Nephron progenitor cell (in vitro differentiated cells): Measurements from ENCODE around the gene ZSCAN26.

Source experiments
- DNase-seq: peaks from one replicate; pipeline ENCODE4 v3.0.0; 2021
- H3K27ac Mint-ChIP-seq: 2 replicates; pipeline ENCODE4 v1.8.0; 2021; ENCODE audit warnings: mild to moderate bottlenecking, moderate library complexity, mixed read lengths
- H3K27me3 Mint-ChIP-seq: 2 replicates; pipeline ENCODE4 v1.8.0; 2021; ENCODE audit warnings: mild to moderate bottlenecking, low read depth, mixed read lengths; ENCODE audit not compliant: poor library complexity
- H3K36me3 Mint-ChIP-seq: 2 replicates; pipeline ENCODE4 v1.8.0; 2021; ENCODE audit warnings: low read depth, mixed read lengths
- H3K4me1 Mint-ChIP-seq: 2 replicates; pipeline ENCODE4 v1.8.0; 2021; ENCODE audit warnings: mixed read lengths
- H3K4me3 Mint-ChIP-seq: 2 replicates; pipeline ENCODE4 v1.8.0; 2021; ENCODE audit warnings: mild to moderate bottlenecking, moderate library complexity, mixed read lengths
- H3K9me3 Mint-ChIP-seq: 2 replicates; pipeline ENCODE4 v1.8.0; 2021; ENCODE audit warnings: mild to moderate bottlenecking, moderate library complexity, mixed read lengths
- CTCF ChIP-seq: fragments of 200-600 bp; sonication (generic); IDR thresholded peaks from 2 replicates; pipeline ENCODE4 v1.5.0; 2021; ENCODE audit warnings: antibody characterized with exemption

ZSCAN26 gene

DNA sequence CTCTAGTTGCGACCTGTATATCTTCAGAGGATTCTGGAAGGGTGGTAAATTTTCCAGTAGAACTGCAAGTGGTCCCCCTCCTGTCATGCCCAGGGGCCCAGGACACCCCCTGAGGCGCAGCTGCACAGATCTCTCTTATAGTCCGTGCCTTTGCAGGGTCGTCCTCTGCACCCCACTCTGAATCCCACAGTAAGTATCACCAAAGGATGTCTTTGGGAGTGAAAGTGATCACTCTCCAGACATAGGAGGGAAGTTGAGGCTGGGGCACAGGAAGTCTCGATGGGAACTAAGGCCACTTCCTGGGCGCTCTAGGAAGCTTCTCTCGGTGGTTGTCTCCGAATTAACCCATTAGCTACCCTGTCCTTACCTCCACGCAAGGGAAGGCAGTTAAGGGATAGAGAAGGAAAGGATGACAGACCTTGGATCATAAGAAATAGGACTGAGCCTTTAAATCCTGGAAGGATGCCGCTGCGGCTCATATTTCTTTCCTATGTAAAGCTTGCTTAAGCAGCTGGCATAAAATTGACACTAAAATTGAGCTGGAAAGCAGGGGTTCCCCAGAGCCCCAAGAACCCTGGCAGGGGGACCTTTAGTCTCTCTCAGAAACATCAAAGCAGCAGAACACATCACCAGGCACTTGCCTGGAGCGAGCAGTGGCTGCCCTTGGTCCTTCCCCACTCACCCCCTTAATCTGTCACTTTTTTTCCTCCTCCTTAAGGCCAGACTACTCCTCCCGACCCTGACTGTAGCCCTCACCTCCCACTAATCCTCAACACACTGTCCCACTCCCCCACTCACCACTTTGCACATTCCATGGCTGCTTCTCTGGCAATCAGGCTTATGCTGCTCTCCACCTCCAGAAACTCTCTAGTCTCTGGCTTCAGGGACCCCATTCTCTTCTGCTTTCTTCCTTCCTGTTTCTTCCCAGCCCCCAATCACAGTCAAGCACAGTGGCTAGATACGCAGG, 14.7 kb upstream of the ZSCAN26 start, which contains the start of gene ZKSCAN4:
ZKSCAN4 (minus strand) TSS at position 261 of the 967 bp plus-strand sequence. CDS start 289 bp downstream, outside the sequence.
- Mint-ChIP-seq H3K4me3 (peak within 1 kb of the TSS; percentile 99), H3K27ac (peak within 1 kb of the TSS; percentile 85), H3K9me3 (no peaks in the 10 kb centered on the region), H3K27me3 (no peaks in the 10 kb centered on the region), H3K36me3 (peaks cover 11% of the 10 kb centered on the region), H3K4me1 (peaks cover 24% of the 10 kb centered on the region)
- no peak for TF ChIP-seq CTCF
- DNase-seq, result peak; percentile 73

GRCh38 chr6:28254121-28254519, 12.8 kb upstream of the ZSCAN26 start:
- no peak overlapping the region for H3K4me3 Mint-ChIP-seq

GRCh38 chr6:28257042-28257441, 9.9 kb upstream of the ZSCAN26 start:
- Mint-ChIP-seq H3K36me3 (no peaks in the 10 kb centered on the region), H3K4me1 (peaks cover 8% of the 10 kb centered on the region), H3K9me3 (no peaks in the 10 kb centered on the region), H3K4me3 (no peak overlapping the region), H3K27ac (no peak overlapping the region), H3K27me3 (peaks cover 21% of the 10 kb centered on the region)
- no peak for TF ChIP-seq CTCF
- no peak for DNase-seq

More at GRCh38 chr6:28254121-28254519, 12.8 kb upstream of the ZSCAN26 start:
- no peak for TF ChIP-seq CTCF
- no peak overlapping the region for H3K27ac Mint-ChIP-seq
- no peak for DNase-seq
- H3K4me1 Mint-ChIP-seq, result peaks cover 24% of the 10 kb centered on the region
- peaks cover 4% of the 10 kb centered on the region for H3K27me3 Mint-ChIP-seq
- no peaks in the 10 kb centered on the region for H3K36me3 Mint-ChIP-seq
- H3K9me3 Mint-ChIP-seq, result no peaks in the 10 kb centered on the region

DNA sequence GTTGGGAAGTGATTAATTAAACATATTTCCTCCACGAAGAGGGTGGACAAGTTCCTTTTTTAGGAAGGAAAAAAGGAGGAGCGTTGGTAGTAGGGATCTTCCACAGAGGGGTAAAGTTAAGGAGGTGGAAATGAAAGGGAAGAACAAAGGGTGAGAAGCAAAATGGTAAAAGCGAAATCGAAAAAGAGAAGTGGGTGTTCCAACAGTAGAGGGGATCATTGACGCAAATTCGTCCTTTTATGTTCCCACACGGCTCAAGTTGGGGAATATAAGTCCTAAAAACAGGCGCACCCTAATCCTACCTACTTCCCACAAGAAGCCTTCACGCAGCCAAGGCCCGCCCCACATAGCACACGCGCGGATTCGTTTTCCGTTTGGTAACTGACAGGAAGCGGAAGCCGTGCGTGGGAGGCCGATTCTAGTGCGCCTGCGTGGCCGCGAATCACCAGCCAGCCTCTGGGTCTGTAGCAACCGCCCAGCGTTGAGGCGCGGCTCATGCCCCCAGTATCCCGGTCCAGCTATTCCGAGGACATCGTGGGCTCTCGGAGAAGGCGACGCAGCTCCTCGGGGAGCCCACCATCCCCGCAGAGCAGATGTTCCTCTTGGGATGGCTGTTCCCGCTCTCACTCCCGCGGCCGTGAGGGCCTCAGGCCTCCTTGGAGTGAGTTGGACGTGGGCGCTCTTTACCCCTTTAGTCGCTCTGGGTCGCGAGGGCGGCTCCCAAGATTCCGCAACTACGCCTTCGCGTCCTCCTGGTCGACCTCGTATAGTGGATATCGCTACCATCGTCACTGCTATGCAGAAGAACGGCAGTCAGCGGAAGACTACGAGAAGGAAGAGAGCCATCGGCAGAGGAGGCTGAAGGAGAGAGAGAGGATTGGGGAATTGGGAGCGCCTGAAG, 7.8 kb upstream of the ZSCAN26 start, which contains the start of gene NKAPL:
NKAPL (plus strand) TSS at position 421 of the 901 bp plus-strand sequence; CDS start at position 496, 75 bp downstream.
- no peak for TF ChIP-seq CTCF
- H3K4me3 Mint-ChIP-seq, result no peak within 1 kb of the TSS
- peaks cover 24% of the 10 kb centered on the region for H3K27me3 Mint-ChIP-seq
- no peaks in the 10 kb centered on the region for H3K9me3 Mint-ChIP-seq
- no peak for DNase-seq
- no peak within 1 kb of the TSS for H3K27ac Mint-ChIP-seq
- no peaks in the 10 kb centered on the region for H3K36me3 Mint-ChIP-seq
- H3K4me1 Mint-ChIP-seq, result peaks cover 5% of the 10 kb centered on the region

GRCh38 chr6:28263922-28264321, 3.0 kb upstream of the ZSCAN26 start:
- Mint-ChIP-seq H3K4me1 (peaks cover 8% of the 10 kb centered on the region), H3K4me3 (no peak overlapping the region), H3K9me3 (no peaks in the 10 kb centered on the region), H3K36me3 (no peaks in the 10 kb centered on the region), H3K27ac (no peak overlapping the region), H3K27me3 (peaks cover 21% of the 10 kb centered on the region)
- no peak for DNase-seq
- no peak for TF ChIP-seq CTCF
